GM12864 (cell line): Measurements from ENCODE around the gene NPY4R.
"Not testable (repeated sequence)": the region's sequence is repeated elsewhere in the genome, so short reads cannot be mapped to it uniquely, and the experiment has no call there.

Source experiments
- DNase-seq: peaks from one replicate; pipeline ENCODE4 v3.0.0-alpha.2; 2011; ENCODE audit warnings: low read depth
- H3K4me3 ChIP-seq: 2 replicates; pipeline ENCODE4 v1.5.1; 2011; ENCODE audit warnings: mild to moderate bottlenecking, low read depth, low read length, control low read depth

NPY4R gene

DNA sequence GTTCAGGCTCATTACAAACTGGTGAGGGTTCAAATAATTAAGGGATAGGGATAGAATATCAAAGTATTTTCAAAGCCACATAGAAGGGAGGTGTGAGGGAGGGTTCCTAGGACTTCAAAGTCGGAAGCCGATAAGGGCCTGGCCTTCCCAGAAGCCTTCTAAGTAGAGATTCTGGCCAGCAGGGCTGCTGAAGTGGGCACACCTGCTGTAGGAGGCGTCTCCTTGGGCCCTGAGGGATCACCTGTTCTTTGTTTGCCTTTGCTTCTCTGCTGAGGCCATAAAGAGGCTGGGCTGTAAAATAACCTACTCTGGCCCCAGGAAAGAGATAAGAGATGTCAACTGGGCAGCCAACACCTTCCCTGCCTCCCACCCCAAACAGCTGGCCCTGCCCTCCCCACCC, 8.0 kb upstream of the NPY4R start:
- not testable (repeated sequence) for DNase-seq, H3K4me3 ChIP-seq

DNA sequence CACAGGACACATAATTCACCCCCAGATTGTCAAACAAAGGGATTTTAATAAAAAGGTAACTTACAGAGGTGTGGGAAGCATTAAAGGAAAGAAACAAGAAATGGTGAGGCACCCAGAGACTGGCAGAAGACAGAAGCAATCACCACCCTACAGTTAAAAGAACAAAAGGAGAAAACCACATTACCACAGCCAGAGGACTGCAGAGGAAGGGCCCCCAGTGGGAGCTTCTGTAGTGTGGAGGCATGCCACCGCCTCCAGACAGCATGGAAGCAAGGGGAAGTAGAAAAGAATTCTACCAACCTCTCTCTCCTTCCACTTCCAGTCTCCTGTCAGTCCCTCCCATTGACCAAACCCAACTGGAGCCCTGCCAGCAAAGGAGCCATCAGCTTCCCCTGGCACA, 4.4 kb upstream of the NPY4R start:
- DNase-seq, H3K4me3 ChIP-seq: not testable (repeated sequence)

DNA sequence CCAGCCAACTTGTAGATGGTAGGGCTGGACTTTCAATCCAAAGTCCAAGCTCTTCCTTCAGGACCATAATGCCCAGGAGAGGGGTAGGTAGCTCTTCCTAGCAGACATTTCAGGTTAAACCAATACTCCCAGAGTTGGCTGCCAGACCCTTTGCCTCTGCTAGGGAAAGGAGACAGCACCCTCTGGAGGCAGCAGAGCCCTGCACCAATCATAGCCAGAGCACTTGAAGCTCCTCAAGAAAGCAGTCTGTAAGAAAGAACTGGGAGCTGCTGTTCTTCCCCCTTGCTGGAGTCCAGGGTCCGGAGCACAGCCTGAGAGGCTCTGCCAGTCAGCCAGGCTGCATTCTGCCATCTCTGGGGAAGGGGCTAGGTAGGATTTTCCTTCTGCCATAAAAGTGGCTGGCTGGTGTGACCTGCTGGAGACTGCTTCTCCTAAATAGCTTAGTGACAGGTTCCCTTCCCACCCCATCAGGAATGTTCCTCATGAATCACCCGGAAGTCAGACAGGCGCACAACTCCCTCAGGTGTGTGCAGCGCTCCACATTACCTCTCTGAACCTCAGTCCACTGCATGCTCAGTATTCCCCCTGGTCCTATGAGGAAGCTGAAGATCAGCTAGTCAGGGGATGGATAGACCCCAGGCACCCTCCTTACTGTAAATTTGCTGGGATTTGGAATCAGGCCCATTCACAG, 2.5 kb upstream of the NPY4R start:
- not testable (repeated sequence) for DNase-seq, H3K4me3 ChIP-seq

DNA sequence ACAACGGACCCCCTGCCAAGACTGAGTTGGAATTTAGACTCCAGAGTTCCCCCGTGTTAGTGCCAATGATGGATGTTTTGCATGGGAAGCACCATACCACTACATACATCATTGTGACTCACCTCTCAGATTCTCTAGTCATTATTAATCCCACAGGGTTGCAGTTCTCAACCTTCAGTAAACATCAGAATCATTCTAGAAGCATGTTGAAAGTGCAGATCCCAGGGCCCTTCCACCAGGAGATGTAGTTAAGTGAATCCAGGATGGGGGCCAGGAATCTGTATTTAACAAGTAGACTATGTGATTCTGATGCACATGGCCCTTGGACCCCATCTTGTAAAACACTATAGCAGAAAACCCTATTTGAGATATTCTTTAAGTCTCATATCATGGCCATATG, 2.1 kb downstream of the NPY4R start:
- not testable (repeated sequence) for H3K4me3 ChIP-seq, DNase-seq

DNA sequence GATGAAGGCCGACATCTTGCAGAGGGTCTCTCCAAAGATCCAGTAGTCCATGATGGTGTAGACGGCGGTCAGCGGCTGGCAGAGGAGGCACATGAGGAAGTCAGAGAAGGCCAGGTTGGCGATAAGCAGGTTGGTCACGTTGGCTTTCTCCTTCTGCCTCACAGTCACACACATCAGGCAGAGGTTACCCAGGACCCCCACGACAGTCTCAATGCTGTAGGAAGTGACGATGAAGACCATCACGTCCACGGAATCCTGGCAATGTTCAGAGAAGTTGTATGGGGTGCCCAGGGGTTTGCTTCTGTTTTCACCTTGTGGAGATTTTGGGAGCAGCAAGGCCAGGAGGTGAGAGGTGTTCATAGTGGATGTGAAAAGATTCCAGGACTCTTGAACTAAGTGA, 3.5 kb downstream of the NPY4R start:
- DNase-seq, H3K4me3 ChIP-seq: not testable (repeated sequence)

DNA sequence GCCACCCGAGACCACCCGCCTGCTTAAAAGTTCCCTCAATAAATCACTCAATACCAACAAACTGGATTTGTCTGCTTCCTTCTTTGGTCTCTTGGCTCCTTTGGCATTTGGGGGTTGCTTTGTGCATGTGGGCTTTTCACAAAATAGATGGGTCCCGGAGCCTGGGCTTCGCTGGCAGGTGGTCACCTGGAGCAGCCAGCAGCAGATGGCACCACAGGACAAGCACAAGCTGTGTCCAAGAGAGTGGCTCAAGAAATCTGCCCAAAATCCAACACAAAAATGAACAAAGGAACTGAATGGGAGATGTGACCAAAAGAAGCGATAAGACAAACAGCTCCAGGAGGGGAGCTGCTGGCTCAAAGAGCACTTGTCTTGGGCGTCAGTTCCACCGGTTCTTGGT, 6.2 kb downstream of the NPY4R start:
- not testable (repeated sequence) for DNase-seq, H3K4me3 ChIP-seq

DNA sequence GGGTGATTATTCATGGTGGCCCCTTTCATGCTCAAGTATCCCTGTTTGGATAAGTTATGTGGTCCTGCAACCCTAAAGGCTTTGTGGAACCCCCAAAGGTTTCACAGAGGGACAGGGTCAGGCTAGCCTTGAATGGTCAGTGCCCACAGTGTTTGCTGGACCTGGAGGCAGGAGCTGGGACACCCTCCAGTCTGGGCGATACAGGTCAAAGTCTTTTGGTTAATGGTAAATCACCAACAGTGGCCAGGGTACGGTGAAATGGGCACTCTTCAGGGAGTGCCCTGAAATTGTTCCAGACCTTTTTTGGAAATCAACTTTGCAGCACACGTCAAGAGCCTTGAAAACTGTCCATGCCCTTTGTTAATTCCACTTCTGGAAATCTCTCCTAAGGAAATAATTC, 8.7 kb downstream of the NPY4R start:
- not testable (repeated sequence) for DNase-seq, H3K4me3 ChIP-seq

DNA sequence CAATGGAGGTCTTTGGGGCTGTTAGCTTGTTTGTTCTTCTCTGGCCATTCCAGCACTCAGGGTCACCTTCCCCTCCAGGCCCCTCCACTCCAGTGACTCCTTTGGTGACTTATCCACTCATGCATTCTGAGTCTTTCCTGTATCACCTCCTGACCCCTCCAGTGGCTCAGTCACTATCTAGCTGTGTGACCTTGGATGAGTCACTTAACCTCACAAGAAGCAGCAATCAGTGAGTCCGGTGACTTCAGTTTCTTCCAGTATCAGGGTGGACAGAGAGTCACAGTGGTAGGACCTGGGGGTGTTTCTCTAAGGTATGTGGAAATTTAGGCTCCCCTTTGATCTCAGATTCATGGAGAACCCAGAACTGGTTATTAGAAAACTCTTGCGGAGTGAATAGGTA, 9.8 kb downstream of the NPY4R start:
- DNase-seq, H3K4me3 ChIP-seq: not testable (repeated sequence)

DNA sequence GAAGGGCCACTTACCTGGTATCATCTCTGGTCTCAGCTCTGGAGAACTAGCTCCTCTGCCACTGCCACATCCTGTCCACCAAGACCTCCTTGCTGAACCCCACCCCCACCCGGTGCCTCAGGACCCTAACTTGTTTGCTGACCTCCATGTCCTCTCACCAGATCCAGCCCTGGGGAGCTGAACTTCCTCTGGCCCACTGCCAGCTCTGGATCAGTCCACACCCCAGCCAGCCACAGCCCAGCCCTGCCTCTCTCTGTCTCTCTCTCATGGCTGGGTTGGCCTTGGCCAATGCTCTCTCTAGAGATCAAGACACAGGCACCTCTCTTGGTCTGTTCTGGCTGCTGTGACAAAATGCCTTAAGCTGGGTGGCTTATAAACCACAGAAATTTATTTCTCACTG, 14.4 kb downstream of the NPY4R start:
- H3K4me3 ChIP-seq, DNase-seq: not testable (repeated sequence)

DNA sequence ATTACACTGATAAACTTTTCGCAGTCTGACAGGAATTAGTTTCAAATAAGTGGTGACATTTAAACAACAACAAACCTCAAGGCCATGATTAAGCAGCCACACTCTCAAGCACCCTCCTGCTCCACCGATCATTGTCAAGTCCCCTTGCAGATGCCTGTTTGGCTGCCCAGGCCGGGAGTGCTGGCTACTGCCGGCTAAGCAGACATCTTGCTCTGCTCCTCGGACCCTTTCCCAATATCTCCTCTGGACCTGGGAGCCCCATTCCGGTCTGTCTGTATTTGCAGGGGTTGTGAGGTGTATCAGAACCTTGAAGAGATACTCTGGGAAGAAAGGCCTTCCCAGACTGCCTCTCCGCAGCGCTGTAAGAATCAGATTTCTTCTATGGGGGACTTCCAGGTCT, 14.9 kb downstream of the NPY4R start:
- not testable (repeated sequence) for DNase-seq

DNA sequence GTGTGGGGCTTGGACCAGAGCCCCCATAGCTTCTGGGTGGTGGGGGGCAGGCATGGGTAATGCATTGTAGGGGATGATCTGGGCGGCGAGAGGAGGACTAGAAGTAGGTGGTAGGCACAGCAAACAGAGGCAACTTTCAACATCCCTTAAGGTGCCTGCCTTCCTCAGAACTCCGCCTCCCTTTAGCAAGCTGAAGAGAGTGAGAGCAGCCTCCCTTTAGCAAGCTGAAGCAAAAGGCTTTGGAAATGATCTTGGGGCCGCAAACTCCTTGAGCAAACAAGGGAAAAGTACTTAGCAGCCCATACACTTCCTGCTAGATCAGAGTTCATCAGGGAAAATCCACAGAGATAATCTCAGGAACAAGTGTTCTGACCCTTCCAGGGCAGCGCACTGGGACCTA, 18.3 kb downstream of the NPY4R start:
- H3K4me3 ChIP-seq, DNase-seq: not testable (repeated sequence)

More for the DNA sequence above, 14.9 kb downstream of the NPY4R start:
- H3K4me3 ChIP-seq: not testable (repeated sequence)

DNA sequence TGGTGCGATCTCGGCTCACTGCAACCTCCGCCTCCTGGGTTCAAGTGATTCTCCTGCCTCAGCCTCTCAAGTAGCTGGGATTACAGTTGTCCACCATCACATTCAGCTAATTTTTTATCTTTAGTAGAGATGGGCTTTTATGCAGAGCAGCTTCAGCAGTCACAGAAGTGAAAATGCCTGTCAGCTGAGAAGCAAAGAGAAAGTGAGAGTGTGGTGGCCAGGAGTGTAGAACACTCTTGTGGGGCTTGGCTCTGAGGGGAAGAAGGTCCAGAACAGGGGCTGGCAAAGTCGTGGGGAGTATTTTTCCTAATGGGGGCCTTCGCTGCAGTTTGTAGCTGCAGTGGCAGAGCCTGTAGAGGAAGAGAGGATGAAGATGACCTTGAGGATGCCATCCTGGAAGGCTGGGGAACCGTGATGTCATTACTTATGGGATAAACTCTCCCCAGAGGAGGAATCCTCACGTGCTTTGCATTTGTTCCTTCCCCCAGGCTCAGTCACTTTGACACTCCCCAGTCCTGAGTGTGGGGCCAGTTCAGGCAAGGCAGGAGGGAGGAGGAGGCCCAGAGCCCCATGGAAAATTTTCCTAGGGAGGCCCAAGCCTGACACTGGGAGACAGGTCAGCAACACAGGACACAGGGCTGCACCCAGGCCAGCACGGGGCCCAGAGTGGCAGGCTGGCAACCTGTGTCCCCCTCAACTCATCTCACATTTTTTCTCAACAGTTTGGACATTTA, 20.2 kb downstream of the NPY4R start:
- DNase-seq, H3K4me3 ChIP-seq: not testable (repeated sequence)

DNA sequence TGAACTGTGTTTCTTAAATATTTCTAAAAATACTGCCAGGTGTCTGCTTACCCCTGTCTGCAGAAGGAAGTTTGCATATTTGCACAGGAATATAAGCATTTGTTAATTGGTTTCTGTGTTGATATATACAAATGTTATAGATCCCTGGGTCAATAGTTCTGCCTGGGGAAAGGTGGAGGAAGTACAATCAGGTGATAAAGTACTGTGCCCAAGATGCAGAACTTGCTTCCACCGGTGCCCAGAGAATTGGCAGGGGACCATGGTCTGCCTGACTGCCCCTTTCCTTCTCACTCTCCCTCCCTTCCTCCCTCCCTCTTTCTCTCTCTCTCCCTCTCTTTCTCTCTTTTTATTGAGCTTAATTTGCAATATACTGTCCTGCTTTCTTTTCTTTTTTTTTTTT, 22.3 kb downstream of the NPY4R start:
- H3K4me3 ChIP-seq, DNase-seq: not testable (repeated sequence)

DNA sequence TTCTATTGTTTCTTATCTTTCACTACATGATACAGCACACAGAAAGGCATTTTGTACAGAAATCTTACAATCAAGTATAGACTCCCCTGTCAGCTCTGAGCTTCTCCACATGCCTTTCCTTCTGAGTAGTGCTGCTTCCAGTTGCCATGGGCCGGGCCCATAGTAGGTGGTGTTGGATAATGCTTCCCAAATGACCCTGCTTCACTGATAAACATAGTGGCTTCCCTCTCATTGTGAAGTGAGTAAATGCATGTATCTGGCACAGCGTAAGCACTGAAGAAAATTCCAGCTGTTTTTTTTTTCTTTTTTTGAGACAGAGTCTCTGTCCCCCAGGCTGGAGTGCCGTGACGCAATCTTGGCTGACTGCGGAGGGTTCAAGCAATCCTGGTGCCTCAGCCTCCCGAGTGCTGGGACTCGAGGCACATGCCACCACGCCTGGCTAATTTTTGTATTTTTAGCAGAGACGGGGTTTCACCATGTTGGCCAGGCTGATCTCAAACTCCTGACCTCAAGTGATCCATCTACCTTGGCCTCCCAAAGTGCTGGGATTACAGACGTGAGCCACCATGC, 23.0 kb downstream of the NPY4R start:
- H3K4me3 ChIP-seq, DNase-seq: not testable (repeated sequence)

DNA sequence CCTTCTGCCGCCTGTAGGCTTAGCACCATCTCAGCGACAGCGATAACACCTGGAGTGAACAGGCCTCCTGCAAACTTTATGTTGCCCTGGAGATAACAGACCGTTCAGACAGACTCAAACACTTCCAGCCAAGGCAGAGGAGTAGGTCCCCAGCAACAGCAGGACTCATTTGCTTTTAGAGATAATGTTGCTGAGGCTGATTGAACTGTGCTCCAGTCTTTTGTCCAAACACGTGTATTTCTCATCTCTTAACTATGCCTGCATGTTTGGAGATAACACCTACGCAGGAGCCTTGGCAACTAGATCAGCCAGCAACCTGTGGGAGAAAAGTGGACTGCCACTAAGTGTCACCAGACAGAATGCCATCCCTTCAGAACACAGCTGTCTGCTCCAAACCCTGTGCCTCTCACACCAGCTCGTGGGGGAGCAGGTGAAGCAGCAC, 23.9 kb downstream of the NPY4R start:
- not testable (repeated sequence) for DNase-seq

DNA sequence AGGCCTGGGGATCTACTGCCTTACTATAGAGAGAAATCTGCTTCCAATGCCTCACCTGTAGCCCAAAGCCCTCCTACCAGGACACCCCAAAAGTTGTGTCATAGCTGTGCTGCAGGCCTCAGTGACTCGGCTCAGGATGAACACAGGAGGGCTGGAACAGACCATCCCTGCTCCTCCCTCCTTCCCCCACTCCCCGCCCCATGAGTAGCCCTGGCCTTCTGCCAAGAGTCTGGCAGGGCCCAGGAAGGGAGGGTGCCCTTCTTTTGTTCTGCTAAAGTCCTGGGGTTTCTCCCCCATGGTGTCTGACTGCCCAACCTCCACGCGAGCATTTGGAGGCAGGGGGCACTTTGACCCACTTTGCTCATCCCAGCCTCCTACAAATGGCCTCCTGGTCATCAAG, 24.8 kb downstream of the NPY4R start:
- DNase-seq, H3K4me3 ChIP-seq: not testable (repeated sequence)

More for the DNA sequence above, 23.9 kb downstream of the NPY4R start:
- not testable (repeated sequence) for H3K4me3 ChIP-seq

DNA sequence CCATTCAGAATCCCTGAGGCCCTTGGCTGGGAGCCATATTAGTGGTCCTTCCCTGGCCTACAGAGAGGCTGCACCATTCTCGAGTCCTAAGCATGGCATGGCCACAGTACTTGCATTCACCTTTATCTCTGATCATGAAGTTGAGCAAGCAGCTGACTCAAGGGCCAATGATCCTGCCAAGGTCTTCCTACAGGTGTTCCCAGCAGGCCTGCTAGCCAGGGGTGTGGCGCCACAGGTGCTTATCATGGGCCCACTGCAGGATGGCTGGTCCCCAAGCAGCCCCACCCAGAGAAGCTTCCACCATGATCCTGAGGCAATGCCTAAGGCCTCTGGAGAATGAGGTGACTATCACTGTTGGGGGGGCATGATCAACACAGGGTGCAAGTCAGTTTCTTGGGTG, 42.2 kb downstream of the NPY4R start:
- DNase-seq, H3K4me3 ChIP-seq: not testable (repeated sequence)

DNA sequence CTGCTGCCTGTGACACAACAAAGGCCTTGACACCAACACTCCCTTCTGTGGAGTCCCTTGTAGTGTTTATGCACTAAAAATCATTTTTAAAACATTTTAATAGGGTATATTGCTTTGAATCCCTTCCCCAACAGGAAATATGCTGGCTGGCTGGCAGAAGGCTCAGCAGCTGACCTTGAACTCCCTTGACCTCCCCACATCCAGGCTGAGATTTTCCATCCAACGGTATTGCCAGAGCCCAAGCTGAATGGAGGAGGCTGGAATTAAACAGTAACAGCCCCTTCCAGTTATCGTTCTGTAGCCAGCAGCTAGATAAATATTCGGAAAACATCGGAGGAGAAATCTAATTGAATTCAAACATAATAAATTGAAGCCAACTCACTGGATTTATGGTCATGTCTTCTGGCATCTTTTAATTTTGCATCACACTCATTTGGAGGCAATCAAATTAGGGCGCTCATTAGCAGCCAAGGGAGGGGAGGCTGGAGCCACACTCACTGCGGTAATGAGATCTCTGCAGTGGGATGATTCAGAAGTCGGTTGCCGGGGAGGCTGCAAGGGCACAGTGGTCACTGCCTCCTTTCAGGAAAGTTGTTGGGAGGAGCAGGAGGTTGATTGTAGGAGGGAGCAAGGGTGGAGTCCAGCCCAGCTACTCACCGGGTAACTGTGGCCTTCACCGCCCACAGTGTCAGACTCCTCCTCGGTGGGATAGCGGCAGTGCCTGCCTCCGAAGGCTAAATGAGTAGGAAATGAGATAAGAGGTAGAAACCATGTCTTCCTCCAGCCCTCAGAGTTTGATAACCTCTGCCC, 46.0 kb downstream of the NPY4R start:
- H3K4me3 ChIP-seq, DNase-seq: not testable (repeated sequence)

DNA sequence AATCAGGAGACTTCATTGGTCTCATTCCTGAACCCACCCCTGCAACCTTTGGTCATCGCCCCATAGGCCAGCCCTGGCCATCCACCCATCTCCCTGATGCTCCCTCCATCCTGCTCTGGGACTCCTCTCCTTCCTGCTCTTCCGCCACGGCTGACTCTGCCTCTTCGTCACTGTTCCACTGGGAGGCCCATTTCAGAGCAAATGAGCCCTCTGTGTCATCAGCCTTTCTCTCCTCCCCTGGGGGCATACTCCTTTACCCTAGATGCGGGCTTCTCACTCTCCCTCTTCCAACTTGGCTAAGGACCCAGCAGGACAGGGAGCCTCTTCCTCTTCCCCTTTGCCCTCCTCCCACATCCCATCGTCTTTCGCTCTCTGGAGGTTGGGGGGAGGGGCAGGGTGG, 47.5 kb downstream of the NPY4R start:
- DNase-seq, H3K4me3 ChIP-seq: not testable (repeated sequence)
